Activated CD4-positive, alpha-beta T cell treated with anti-CD3 and anti-CD28 coated beads for 4 hours (primary cell): ENCODE results near the gene VWA5B1.

Source experiments
- DNase-seq, 2 donors: peaks; one replicate each; pipeline ENCODE4 v3.0.0-alpha.2; 2020

VWA5B1 gene

GRCh38 chr1:20399196-20399595 is 108.5 kb downstream of the VWA5B1 start:
- DNase-seq = no peak

GRCh38 chr1:20399606-20400180 is 109.0 kb downstream of the VWA5B1 start:
- DNase-seq = no peak

DNA sequence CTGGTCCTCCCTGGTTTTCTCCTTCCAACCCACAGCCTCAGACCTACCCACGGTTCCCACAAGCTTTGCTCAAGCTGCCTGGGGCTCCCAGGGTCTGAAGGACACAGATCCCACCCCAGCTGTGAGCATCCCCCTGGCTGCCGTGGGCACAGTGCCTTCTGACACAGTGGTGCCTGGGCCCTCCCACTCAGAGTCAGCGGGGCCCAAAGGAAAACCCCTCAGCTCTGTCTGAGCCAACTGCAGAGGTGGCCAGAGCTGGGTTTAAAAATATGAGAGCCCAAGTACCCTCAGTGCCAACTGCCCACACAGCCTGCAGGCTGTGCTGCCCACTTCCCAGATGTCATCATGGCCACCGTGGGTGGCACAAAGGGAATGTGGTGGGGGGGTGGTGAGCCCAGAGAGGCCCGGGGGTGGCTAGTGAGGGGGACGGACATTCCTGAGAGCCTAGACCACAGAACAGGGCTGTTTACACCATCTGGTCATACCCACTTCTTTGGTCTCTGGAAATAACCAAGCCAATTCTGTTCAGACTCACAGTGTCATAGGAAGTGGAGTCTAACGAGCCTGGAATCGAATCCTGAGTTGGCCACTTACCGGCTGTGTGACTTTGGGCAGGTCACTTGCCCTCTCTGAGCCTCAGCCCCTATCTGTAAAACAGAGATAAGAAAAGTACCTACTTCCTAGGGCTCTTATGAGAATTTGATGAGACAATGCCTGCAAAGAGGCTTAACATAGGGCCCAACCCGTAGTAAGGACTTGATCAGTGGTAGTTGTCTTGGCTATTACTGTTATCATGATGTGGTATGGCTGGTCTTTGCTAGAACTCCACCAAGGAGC is 109.9 kb downstream of the VWA5B1 start:
- DNase-seq = no peak

DNA sequence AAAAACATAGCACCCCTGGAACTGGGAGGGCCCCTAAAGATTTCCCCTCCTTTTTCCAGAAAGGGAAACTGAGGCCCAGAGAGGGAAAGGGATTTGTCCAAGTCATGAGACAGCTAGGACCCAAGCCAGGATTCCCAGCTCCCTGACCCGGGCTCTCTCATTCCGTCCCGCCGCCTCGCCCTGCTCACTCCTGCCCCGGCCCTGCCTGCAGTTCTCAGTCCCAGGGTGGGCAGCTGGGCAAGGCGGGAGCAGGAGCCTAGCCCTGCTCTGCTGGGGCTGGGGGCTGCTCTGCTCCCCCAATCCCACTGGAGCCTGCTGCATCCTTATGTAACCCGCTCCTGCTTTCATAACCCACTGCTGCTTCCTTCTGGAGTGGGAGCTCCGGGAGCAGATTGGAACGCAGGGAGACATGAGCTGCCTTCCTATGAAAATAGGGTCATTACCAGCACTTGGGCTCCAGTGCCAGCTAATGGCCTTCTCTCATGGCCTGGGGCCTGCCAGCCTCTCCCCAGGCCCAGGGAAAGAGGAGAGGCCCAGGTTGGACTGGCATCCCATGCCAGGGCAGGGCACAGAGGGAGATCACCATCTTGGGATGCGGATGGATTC is 110.8 kb downstream of the VWA5B1 start:
- DNase-seq = no peak

DNA sequence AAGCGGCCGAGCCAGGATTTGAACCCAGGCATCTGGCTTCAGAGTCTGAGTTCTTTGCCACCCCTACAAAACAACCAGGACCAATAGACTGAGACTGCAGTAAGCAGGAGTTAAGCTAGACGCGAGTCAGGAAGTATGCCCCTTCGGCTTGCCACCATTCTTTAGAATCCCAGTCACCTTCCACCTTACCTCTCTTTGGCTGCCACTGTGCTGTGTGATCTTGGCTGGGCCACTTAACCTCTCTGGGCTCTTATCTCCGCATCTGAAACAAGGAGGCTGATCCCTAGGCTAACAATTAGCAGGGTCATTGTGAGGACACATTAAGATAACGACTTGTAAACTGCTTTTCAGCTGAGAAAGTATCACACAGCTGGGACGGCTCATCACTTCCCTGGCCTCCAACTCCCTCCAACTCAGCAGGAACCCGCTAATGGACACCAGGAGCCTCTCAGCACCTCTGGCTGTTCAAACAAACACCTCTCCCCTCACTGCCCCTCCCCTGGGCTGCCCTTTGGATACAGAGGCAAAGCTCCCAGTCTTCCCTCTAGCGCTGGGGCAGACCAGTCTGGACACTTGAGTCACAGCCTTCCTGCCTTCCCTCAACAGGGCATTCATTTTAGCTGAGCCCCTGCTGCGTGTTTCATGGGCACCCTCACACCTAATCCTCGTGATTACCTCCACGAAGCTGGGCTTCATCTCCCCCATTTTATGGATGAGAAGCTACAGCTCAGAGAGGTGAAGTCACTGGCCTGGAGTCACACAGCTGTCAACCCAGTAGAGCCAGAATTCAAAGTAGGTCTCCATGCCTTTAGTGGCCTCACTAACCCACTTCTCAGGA is 112.1 kb downstream of the VWA5B1 start:
- no peak for DNase-seq

- no peak for DNase-seq
These were observed 112.9 kb downstream of the VWA5B1 start for GRCh38 chr1:20403423-20404145.

GRCh38 chr1:20404466-20404865 is 113.8 kb downstream of the VWA5B1 start:
- DNase-seq = no peak
